Fibroblast of lung (primary cell): ENCODE data around the gene CD47. TPM values are rescaled to one million over a fixed set of nuclear protein-coding genes. Genes with fewer than 3 reads are reported as not detected.
A peak's percentile ranks its signal among the peaks of the same experiment; 100 is the strongest.

Experiments used
- DNase-seq, 2 donors: peaks; one replicate each; pipeline versions ENCODE4 v3.0.0 to v3.0.0-alpha.2; 2010; ENCODE audit warnings: low read depth in 2 of 2
- H2AFZ ChIP-seq: 2 replicates; pipeline ENCODE4 v1.5.1; 2012; ENCODE audit warnings: low read length, control low read depth, inconsistent platforms
- H3K27ac ChIP-seq: 2 replicates; pipeline ENCODE4 v1.5.1; 2011; ENCODE audit warnings: low read length, control low read depth; ENCODE audit not compliant: insufficient read depth
- H3K27me3 ChIP-seq: 2 replicates; pipeline ENCODE4 v1.5.1; 2011; ENCODE audit warnings: mild to moderate bottlenecking, low read length; ENCODE audit not compliant: control insufficient read depth, insufficient read depth
- H3K36me3 ChIP-seq: 2 replicates; pipeline ENCODE4 v1.5.1; 2011; ENCODE audit warnings: low read length; ENCODE audit not compliant: control insufficient read depth, insufficient read depth
- H3K4me1 ChIP-seq: 2 replicates; pipeline ENCODE4 v1.5.1; 2011; ENCODE audit warnings: low read length; ENCODE audit not compliant: control insufficient read depth, insufficient read depth; ENCODE audit errors: extremely low read depth
- H3K4me2 ChIP-seq: 2 replicates; pipeline ENCODE4 v1.5.1; 2011; ENCODE audit warnings: low read length, control low read depth; ENCODE audit not compliant: insufficient read depth; ENCODE audit errors: extremely low read depth
- H3K4me3 ChIP-seq, 4 experiments: fragments of 200-600 bp in 1 of 4; sonication (generic) in 1 of 4; replicated peaks in 1 of 4; 2 replicates each; pipeline ENCODE4 v1.5.1; 2011 to 2016; ENCODE audit warnings: low read length in 4 of 4, low read depth in 3 of 4, mild to moderate bottlenecking in 3 of 4, control low read depth in 2 of 4, inconsistent platforms in 1 of 4, mixed read lengths in 1 of 4; ENCODE audit not compliant: insufficient read depth in 1 of 4; ENCODE audit errors: control extremely low read depth in 1 of 4
- H3K79me2 ChIP-seq: 2 replicates; pipeline ENCODE4 v1.5.1; 2012; ENCODE audit warnings: mild to moderate bottlenecking, low read length, inconsistent platforms; ENCODE audit not compliant: control insufficient read depth, insufficient read depth
- H3K9ac ChIP-seq: 2 replicates; pipeline ENCODE4 v1.5.1; 2011; ENCODE audit warnings: mild to moderate bottlenecking, low read length, control low read depth; ENCODE audit not compliant: insufficient read depth
- H3K9me3 ChIP-seq: 2 replicates; pipeline ENCODE4 v1.5.1; 2012; ENCODE audit warnings: low read depth, low read length; ENCODE audit not compliant: control insufficient read depth, insufficient read depth
- H4K20me1 ChIP-seq: 2 replicates; pipeline ENCODE4 v1.5.1; 2011; ENCODE audit warnings: low read length; ENCODE audit not compliant: control insufficient read depth, insufficient read depth; ENCODE audit errors: extremely low read depth
- EZH2 ChIP-seq: IDR thresholded peaks from 2 replicates; pipeline ENCODE4 v1.5.1; 2012; ENCODE audit warnings: low read length, control low read depth, mild to moderate bottlenecking; ENCODE audit errors: missing control alignments
- polyA plus RNA-seq, 2 donors: library from polyadenylated mRNA; depleted of rRNA in 1 of 2; stranded (reverse) in 1 of 2; unstranded in 1 of 2; fragments of >200 nt; gene quantifications; 2 replicates each; pipeline ENCODE4 v1.2.1, GENCODE V29; 2011 to 2012; ENCODE audit warnings: missing spikeins in 1 of 2
- total RNA-seq: library from RNA; depleted of rRNA; stranded (reverse); fragments of >200 nt; gene quantifications from 2 replicates; pipeline ENCODE4 v1.2.1, GENCODE V29; 2014
- TF ChIP-seq, protein P1 (sequence below), 2 donors: IDR thresholded peaks in 1 of 2; conservative IDR thresholded peaks in 1 of 2; 1 replicate in 1 of 2; 2 replicates in 1 of 2; pipeline ENCODE4 v1.5.1; 2011 to 2012; ENCODE audit warnings: low read length in 2 of 2, control low read depth in 1 of 2, inconsistent platforms in 1 of 2, low read depth in 1 of 2, mild to moderate bottlenecking in 1 of 2

The CD47 gene
- total and polyA plus RNA-seq, 2 donors (not counting 1 experiment from before 2014, with no cell fraction given), result 72.0 to 91.7 TPM

DNA sequence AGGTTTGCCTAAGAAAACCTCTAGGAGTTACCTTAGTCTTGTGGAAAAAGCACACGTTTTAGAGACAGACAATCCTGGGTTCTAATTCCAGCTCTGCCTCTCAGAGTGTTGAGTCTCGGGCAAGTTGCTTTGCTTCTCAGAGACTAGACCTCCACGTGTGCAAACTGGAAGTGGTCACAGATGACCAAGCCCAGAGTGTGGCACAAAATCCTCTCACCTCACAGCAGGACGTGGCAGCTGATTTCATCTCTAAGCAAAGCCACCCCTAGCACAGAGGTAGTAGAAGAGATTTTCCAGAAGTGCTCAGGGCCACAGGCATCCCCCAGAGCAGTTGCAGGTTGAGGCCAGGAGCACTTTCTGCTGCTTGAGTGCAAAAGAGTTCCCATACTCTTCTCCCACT, 79.2 kb downstream of the CD47 start:
- Histone ChIP-seq H3K9ac (no peak overlapping the region), H3K4me2 (no peak overlapping the region), H2AFZ (no peak overlapping the region), H3K4me1 (no peaks in the 10 kb centered on the region), H3K4me3 (no peak overlapping the region), H4K20me1 (no peaks in the 10 kb centered on the region), H3K36me3 (no peaks in the 10 kb centered on the region), H3K79me2 (no peaks in the 10 kb centered on the region), H3K27me3 (peaks cover 7% of the 10 kb centered on the region), H3K27ac (no peak overlapping the region), H3K9me3 (no peaks in the 10 kb centered on the region)
- DNase-seq, result no peak
- TF ChIP-seq, protein P1, sequence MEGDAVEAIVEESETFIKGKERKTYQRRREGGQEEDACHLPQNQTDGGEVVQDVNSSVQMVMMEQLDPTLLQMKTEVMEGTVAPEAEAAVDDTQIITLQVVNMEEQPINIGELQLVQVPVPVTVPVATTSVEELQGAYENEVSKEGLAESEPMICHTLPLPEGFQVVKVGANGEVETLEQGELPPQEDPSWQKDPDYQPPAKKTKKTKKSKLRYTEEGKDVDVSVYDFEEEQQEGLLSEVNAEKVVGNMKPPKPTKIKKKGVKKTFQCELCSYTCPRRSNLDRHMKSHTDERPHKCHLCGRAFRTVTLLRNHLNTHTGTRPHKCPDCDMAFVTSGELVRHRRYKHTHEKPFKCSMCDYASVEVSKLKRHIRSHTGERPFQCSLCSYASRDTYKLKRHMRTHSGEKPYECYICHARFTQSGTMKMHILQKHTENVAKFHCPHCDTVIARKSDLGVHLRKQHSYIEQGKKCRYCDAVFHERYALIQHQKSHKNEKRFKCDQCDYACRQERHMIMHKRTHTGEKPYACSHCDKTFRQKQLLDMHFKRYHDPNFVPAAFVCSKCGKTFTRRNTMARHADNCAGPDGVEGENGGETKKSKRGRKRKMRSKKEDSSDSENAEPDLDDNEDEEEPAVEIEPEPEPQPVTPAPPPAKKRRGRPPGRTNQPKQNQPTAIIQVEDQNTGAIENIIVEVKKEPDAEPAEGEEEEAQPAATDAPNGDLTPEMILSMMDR (conservative IDR thresholded peaks at IDR 0.05 in 1 of 2, IDR thresholded peaks at IDR 0.05 in 1 of 2; ENCODE audit: low read depth in 1 of 2, low read length in 2 of 2), result no peak
- TF ChIP-seq EZH2, result no peak

DNA sequence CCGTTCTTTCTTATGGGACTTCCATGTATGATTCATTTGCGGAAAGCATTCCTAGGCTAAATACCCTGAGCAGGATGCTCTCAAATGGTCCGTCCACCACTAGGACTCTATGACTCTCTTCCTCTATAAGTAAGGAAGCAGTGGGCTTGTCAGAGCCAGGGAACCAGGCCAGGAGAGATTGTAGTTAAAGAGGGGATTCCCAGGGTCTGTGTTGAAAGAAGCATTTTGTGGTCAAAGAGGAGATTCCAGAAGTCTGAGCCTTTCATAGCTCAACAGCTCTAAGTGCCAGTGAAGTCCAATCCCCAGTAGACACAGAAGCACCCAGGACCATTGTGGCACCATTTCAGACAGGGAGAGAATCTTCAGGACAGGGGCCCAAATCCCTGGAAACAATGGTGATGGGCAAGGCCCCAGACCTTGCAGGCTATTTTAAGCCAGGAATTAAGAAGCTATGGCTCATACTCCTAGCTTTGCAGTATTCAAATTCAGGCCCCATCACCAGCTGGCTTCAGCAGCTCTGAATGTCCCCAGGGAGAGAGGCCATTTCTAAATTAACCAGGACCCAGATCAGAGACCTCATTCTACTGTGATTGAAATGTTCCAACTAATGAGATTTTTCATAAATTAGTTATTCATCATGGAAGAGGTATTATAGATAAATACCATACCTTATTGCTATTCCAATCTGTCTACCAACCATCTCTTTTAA, 81.7 kb downstream of the CD47 start:
- H3K79me2 ChIP-seq, result no peaks in the 10 kb centered on the region
- H3K4me3 ChIP-seq, result no peak overlapping the region
- no peak overlapping the region for H2AFZ ChIP-seq
- H3K27ac ChIP-seq, result no peak overlapping the region
- H3K4me1 ChIP-seq, result no peaks in the 10 kb centered on the region
- H4K20me1 ChIP-seq, result no peaks in the 10 kb centered on the region
- no peak overlapping the region for H3K4me2 ChIP-seq
- peaks cover 7% of the 10 kb centered on the region for H3K27me3 ChIP-seq
- no peak overlapping the region for H3K9ac ChIP-seq
- H3K36me3 ChIP-seq, result no peaks in the 10 kb centered on the region
- peak in 1 of 2 donors; percentile 95 for DNase-seq
- no peaks in the 10 kb centered on the region for H3K9me3 ChIP-seq
- no peak for TF ChIP-seq EZH2
- TF ChIP-seq, protein P1 (conservative IDR thresholded peaks at IDR 0.05 in 1 of 2, IDR thresholded peaks at IDR 0.05 in 1 of 2; ENCODE audit: low read depth in 1 of 2, low read length in 2 of 2), result no peak

DNA sequence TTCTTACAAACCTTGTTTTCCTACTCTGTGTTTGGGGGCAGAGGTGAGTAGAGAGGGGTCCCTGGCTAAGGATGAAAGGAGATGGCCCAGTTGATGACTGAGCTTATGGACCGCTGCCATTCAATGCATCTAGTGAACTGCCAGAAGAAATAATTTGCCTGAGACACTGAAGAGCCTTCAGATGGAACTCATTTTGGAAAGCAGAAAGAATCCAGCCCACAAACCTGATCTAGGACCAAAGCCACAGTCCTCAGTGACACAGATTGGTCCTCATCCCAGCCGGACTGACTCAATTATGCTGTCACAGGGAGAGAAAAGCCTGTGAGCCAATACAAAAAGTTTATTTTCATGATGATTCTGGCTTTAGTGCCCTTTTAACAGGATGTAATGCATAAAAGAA, 82.7 kb downstream of the CD47 start:
- peaks cover 2% of the 10 kb centered on the region for H3K27me3 ChIP-seq
- no peak overlapping the region for H2AFZ ChIP-seq
- DNase-seq, result no peak
- H3K27ac ChIP-seq, result no peak overlapping the region
- H3K4me1 ChIP-seq, result no peaks in the 10 kb centered on the region
- no peaks in the 10 kb centered on the region for H4K20me1 ChIP-seq
- H3K4me3 ChIP-seq, result no peak overlapping the region
- H3K79me2 ChIP-seq, result no peaks in the 10 kb centered on the region
- H3K36me3 ChIP-seq, result no peaks in the 10 kb centered on the region
- no peak overlapping the region for H3K4me2 ChIP-seq
- H3K9me3 ChIP-seq, result no peaks in the 10 kb centered on the region
- TF ChIP-seq, protein P1 (conservative IDR thresholded peaks at IDR 0.05 in 1 of 2, IDR thresholded peaks at IDR 0.05 in 1 of 2; ENCODE audit: low read depth in 1 of 2, low read length in 2 of 2), result no peak
- TF ChIP-seq EZH2, result no peak
- no peak overlapping the region for H3K9ac ChIP-seq
